C4-2B (cell line): ENCODE results near the gene COPRS.
"Not testable (repeated sequence)": the region's sequence is repeated elsewhere in the genome, so short reads cannot be mapped to it uniquely, and the experiment has no call there.

Source experiments
- H3K27ac ChIP-seq: fragments of 450-650 bp; 2 replicates; pipeline ENCODE4 v1.5.1; 2017
- CTCF ChIP-seq: fragments of 450-650 bp; conservative IDR thresholded peaks from 2 replicates; pipeline ENCODE4 v1.5.1; 2017; ENCODE audit warnings: mild to moderate bottlenecking
- ZFX ChIP-seq: fragments of 450-650 bp; IDR thresholded peaks from 2 replicates; pipeline ENCODE4 v1.6.1; 2017

The COPRS gene

GRCh38 chr17:31830971-31831858 is 27.8 kb downstream of the COPRS start:
- no peak overlapping the region for H3K27ac ChIP-seq
- no peak for TF ChIP-seq ZFX
- no peak for TF ChIP-seq CTCF

GRCh38 chr17:31829649-31830048 is 29.4 kb downstream of the COPRS start:
- no peak overlapping the region for H3K27ac ChIP-seq
- no peak for TF ChIP-seq CTCF
- no peak for TF ChIP-seq ZFX

- H3K27ac ChIP-seq, result not testable (repeated sequence)
These were observed 30.1 kb downstream of the COPRS start for GRCh38 chr17:31828955-31829354.

GRCh38 chr17:31825961-31826691 is 32.9 kb downstream of the COPRS start:
- TF ChIP-seq ZFX (no peak), CTCF (no peak)
- no peak overlapping the region for H3K27ac ChIP-seq

GRCh38 chr17:31824766-31825360 is 34.2 kb downstream of the COPRS start:
- TF ChIP-seq CTCF (no peak), ZFX (no peak)
- H3K27ac ChIP-seq, result no peak overlapping the region

- no peak overlapping the region for H3K27ac ChIP-seq
- TF ChIP-seq CTCF, result no peak
- TF ChIP-seq ZFX, result no peak
These were observed 36.0 kb downstream of the COPRS start for GRCh38 chr17:31823014-31823413.

- TF ChIP-seq CTCF, result no peak
- no peak for TF ChIP-seq ZFX
- H3K27ac ChIP-seq, result no peak overlapping the region
These were observed 38.2 kb downstream of the COPRS start for GRCh38 chr17:31820691-31821435.
